WTC11 (cell line): ENCODE data around the gene PTPN7.

Source experiments
- CTCF ChIP-seq: fragments of 200-600 bp; IDR thresholded peaks from 2 replicates; pipeline ENCODE4 v1.8.0; 2022; ENCODE audit warnings: antibody characterized with exemption
- JUN ChIP-seq: sonication (generic); formaldehyde crosslinking; IDR thresholded peaks from 2 replicates; pipeline ENCODE4 v1.8.0; 2023; ENCODE audit warnings: mild to moderate bottlenecking, missing genetic modification reagents
- NFATC4 ChIP-seq: fragments of 250-450 bp; sonication (Bioruptor Pico); IDR thresholded peaks from 2 replicates; pipeline ENCODE4 v1.9.0; 2021; ENCODE audit warnings: mild to moderate bottlenecking
- NR2C2 ChIP-seq: sonication (generic); formaldehyde crosslinking; IDR thresholded peaks from 2 replicates; pipeline ENCODE4 v1.8.0; 2022; ENCODE audit warnings: mild to moderate bottlenecking, missing genetic modification reagents
- PRDM15 ChIP-seq: sonication (generic); formaldehyde crosslinking; IDR thresholded peaks from 2 replicates; pipeline ENCODE4 v1.8.0; 2022; ENCODE audit warnings: missing genetic modification reagents
- ZNF232 ChIP-seq: sonication (generic); formaldehyde crosslinking; IDR thresholded peaks from 2 replicates; pipeline ENCODE4 v1.8.0; 2022; ENCODE audit warnings: mild to moderate bottlenecking, missing genetic modification reagents

DNA sequence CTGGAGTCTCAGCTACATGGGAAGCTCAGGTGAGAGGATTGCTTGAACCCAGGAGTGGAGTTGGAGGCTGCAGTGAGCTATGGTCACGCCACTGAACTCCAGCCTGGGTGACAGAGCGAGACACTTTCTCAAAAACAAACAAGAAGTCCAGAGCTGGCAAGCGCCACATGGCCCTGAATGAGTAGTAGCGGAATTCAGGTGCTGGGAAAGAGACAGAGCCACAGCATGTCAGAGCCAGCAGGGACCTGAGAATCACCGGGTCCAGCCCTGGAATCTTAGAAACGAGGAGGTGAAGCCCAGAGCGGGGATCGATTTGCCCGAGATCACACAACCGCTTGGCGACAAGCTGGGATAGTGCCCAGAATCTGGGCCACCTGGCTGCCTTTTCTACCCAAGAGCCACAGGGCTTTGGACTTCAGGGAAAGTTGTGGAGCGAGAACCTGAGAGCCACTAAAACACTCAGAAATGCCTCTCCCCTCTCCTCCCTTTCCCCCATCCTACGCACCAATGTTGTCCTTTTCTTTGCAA, 25.7 kb downstream of the PTPN7 start:
- no peak for TF ChIP-seq CTCF
- TF ChIP-seq PRDM15, result no peak
- TF ChIP-seq JUN, result no peak
- TF ChIP-seq NR2C2 (CRISPR knock-in tag), result no peak
- no peak for TF ChIP-seq NFATC4 (CRISPR knock-in tag)
- TF ChIP-seq ZNF232 (CRISPR knock-in tag), result no peak
